Osteocyte (in vitro differentiated cells): ENCODE data around the gene NHLRC4. TPM values are rescaled to one million over a fixed set of nuclear protein-coding genes. Genes with fewer than 3 reads are reported as not detected.

Experiments used
- DNase-seq: peaks from one replicate; pipeline ENCODE4 v3.0.0; 2021; ENCODE audit warnings: mixed read lengths; ENCODE audit not compliant: unreplicated experiment; ENCODE audit errors: extremely low spot score
- H3K27ac Mint-ChIP-seq: one replicate; pipeline ENCODE4 v1.8.0; 2021; ENCODE audit warnings: mild to moderate bottlenecking, mixed read lengths; ENCODE audit not compliant: unreplicated experiment
- H3K27me3 Mint-ChIP-seq: one replicate; pipeline ENCODE4 v1.8.0; 2021; ENCODE audit warnings: mixed read lengths; ENCODE audit not compliant: unreplicated experiment
- H3K36me3 Mint-ChIP-seq: one replicate; pipeline ENCODE4 v1.8.0; 2021; ENCODE audit warnings: mixed read lengths; ENCODE audit not compliant: unreplicated experiment
- H3K4me1 Mint-ChIP-seq: one replicate; pipeline ENCODE4 v1.8.0; 2021; ENCODE audit warnings: mixed read lengths; ENCODE audit not compliant: unreplicated experiment
- H3K4me3 Mint-ChIP-seq: one replicate; pipeline ENCODE4 v1.8.0; 2021; ENCODE audit warnings: mild to moderate bottlenecking, moderate library complexity, mixed read lengths; ENCODE audit not compliant: unreplicated experiment
- H3K9me3 Mint-ChIP-seq: one replicate; pipeline ENCODE4 v1.8.0; 2021; ENCODE audit warnings: mixed read lengths; ENCODE audit not compliant: unreplicated experiment
- CTCF ChIP-seq: fragments of 200-600 bp; sonication (generic); IDR thresholded peaks from 2 replicates; pipeline ENCODE4 v1.5.0; 2021; ENCODE audit warnings: antibody characterized with exemption, mild to moderate bottlenecking, moderate library complexity
- total RNA-seq: library from RNA; stranded (reverse); gene quantifications from 2 replicates; pipeline ENCODE4 v1.2.1, GENCODE V29; 2021

The NHLRC4 gene
- total RNA-seq, 1 donor from 2014 or later: 1.7 TPM

GRCh38 chr16:583470-583814 is 16.6 kb downstream of the NHLRC4 start:
- Mint-ChIP-seq H3K27me3 (no peaks in the 10 kb centered on the region), H3K36me3 (no peaks in the 10 kb centered on the region), H3K9me3 (no peaks in the 10 kb centered on the region), H3K27ac (no peak overlapping the region), H3K4me1 (peaks cover 10% of the 10 kb centered on the region), H3K4me3 (no peak overlapping the region)
- DNase-seq: no peak
- TF ChIP-seq CTCF: no peak

GRCh38 chr16:583815-584591 is 17.2 kb downstream of the NHLRC4 start:
- Mint-ChIP-seq H3K9me3 (no peaks in the 10 kb centered on the region), H3K36me3 (no peaks in the 10 kb centered on the region), H3K27ac (no peak overlapping the region), H3K4me1 (peaks cover 11% of the 10 kb centered on the region), H3K27me3 (no peaks in the 10 kb centered on the region), H3K4me3 (no peak overlapping the region)
- DNase-seq: no peak
- no peak for TF ChIP-seq CTCF

- no peak for DNase-seq
- no peak for TF ChIP-seq CTCF
Observed at GRCh38 chr16:585351-585750, 18.5 kb downstream of the NHLRC4 start.

GRCh38 chr16:586047-586644 is 19.3 kb downstream of the NHLRC4 start:
- TF ChIP-seq CTCF: no peak
- Mint-ChIP-seq H3K4me1 (peaks cover 18% of the 10 kb centered on the region), H3K36me3 (no peaks in the 10 kb centered on the region), H3K4me3 (no peak overlapping the region), H3K27me3 (no peaks in the 10 kb centered on the region), H3K9me3 (no peaks in the 10 kb centered on the region), H3K27ac (no peak overlapping the region)
- DNase-seq: no peak

More at GRCh38 chr16:585351-585750, 18.5 kb downstream of the NHLRC4 start:
- no peaks in the 10 kb centered on the region for H3K9me3 Mint-ChIP-seq
- no peaks in the 10 kb centered on the region for H3K36me3 Mint-ChIP-seq
- no peak overlapping the region for H3K4me3 Mint-ChIP-seq
- H3K27ac Mint-ChIP-seq: no peak overlapping the region
- H3K4me1 Mint-ChIP-seq: peaks cover 11% of the 10 kb centered on the region
- H3K27me3 Mint-ChIP-seq: no peaks in the 10 kb centered on the region
